ENCODE results near the gene CPPED1. TPM values are rescaled to one million over a fixed set of nuclear protein-coding genes. Genes with fewer than 3 reads are reported as not detected.

Gene CPPED1
- total and polyA plus RNA-seq, 2 donors from 2014 or later, result 29.7 to 41.1 TPM

GRCh38 chr16:12845282-12845681 is 41.6 kb upstream of the CPPED1 start:
- no peak overlapping the region for H3K27ac ChIP-seq (ENCODE audit: low read depth in 2 of 2, low read length in 2 of 2)
- no peaks in the 10 kb centered on the region for H3K9me3 ChIP-seq (ENCODE audit: control insufficient read depth in 2 of 3, insufficient read depth in 1 of 3, low read length in 3 of 3)
- H3K9ac ChIP-seq (ENCODE audit: low read length in 3 of 3), result no peak overlapping the region
- no peaks in the 10 kb centered on the region for H3K27me3 ChIP-seq (ENCODE audit: control insufficient read depth, insufficient read depth, low read length)
- DNase-seq, result no peak
- H3K4me3 ChIP-seq (ENCODE audit: low read length in 3 of 3), result no peak overlapping the region
- no peak for FAIRE-seq
- TF ChIP-seq CTCF (IDR thresholded peaks at IDR 0.05; ENCODE audit: borderline replicate concordance, extremely low read depth, insufficient read depth), result no peak
- H3K4me1 ChIP-seq (ENCODE audit: control insufficient read depth in 2 of 3, insufficient read depth in 2 of 3, low read depth in 1 of 3, low read length in 3 of 3), result no peaks in the 10 kb centered on the region
- intact Hi-C loops (cut with DNase I), result no loop called here
- H3K36me3 ChIP-seq (ENCODE audit: control insufficient read depth in 2 of 3, insufficient read depth in 3 of 3, low read length in 3 of 3), result no peaks in the 10 kb centered on the region

DNA sequence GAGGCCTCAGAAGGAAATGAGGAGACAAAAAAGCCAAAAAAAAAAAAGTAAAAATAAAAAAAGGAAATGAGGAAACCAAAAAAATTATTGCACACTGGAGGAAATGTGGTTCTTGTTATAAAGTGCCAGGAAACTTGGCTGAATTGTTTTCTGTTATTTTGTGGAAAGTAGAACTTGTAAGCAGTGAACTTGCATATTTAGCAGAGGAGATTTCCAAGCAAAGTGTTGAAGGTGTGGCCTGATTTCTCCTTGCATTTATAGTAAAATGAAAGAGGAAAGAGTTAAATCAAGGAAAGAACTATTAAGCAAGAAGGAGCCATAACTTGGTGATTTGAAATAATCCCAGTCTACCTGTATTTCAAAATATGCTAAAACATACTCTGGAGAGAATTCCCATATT is 34.1 kb upstream of the CPPED1 start:
- Histone ChIP-seq H3K36me3 (ENCODE audit: control insufficient read depth in 2 of 3, insufficient read depth in 3 of 3, low read length in 3 of 3) (no peaks in the 10 kb centered on the region), H3K9ac (ENCODE audit: low read length in 3 of 3) (no peak overlapping the region), H3K4me3 (ENCODE audit: low read length in 3 of 3) (no peak overlapping the region), H3K4me1 (ENCODE audit: control insufficient read depth in 2 of 3, insufficient read depth in 2 of 3, low read depth in 1 of 3, low read length in 3 of 3) (no peaks in the 10 kb centered on the region), H3K9me3 (ENCODE audit: control insufficient read depth in 2 of 3, insufficient read depth in 1 of 3, low read length in 3 of 3) (peaks cover 0 to 8% (median 3%) of the 10 kb centered on the region in 3 donors), H3K27me3 (ENCODE audit: control insufficient read depth, insufficient read depth, low read length) (no peaks in the 10 kb centered on the region), H3K27ac (ENCODE audit: low read depth in 2 of 2, low read length in 2 of 2) (no peak overlapping the region)
- FAIRE-seq (no peak), DNase-seq (no peak)
- TF ChIP-seq CTCF (IDR thresholded peaks at IDR 0.05; ENCODE audit: borderline replicate concordance, extremely low read depth, insufficient read depth), result no peak
- intact Hi-C loops (cut with DNase I), result no loop called here

- no peak for FAIRE-seq
- DNase-seq, result no peak
- intact Hi-C loops (cut with DNase I), result no loop called here
- H3K4me3 ChIP-seq (ENCODE audit: low read length in 3 of 3), result no peak overlapping the region
- no peaks in the 10 kb centered on the region for H3K36me3 ChIP-seq (ENCODE audit: control insufficient read depth in 2 of 3, insufficient read depth in 3 of 3, low read length in 3 of 3)
- no peak overlapping the region for H3K27ac ChIP-seq (ENCODE audit: low read depth in 2 of 2, low read length in 2 of 2)
- peaks cover 0 to 8% (median 3%) of the 10 kb centered on the region in 3 donors for H3K9me3 ChIP-seq (ENCODE audit: control insufficient read depth in 2 of 3, insufficient read depth in 1 of 3, low read length in 3 of 3)
- H3K27me3 ChIP-seq (ENCODE audit: control insufficient read depth, insufficient read depth, low read length), result no peaks in the 10 kb centered on the region
- H3K4me1 ChIP-seq (ENCODE audit: control insufficient read depth in 2 of 3, insufficient read depth in 2 of 3, low read depth in 1 of 3, low read length in 3 of 3), result no peaks in the 10 kb centered on the region
- H3K9ac ChIP-seq (ENCODE audit: low read length in 3 of 3), result no peak overlapping the region
- TF ChIP-seq CTCF (IDR thresholded peaks at IDR 0.05; ENCODE audit: borderline replicate concordance, extremely low read depth, insufficient read depth), result no peak
These were observed 33.6 kb upstream of the CPPED1 start for GRCh38 chr16:12837291-12837690.

- no peak overlapping the region for H3K9ac ChIP-seq (ENCODE audit: low read length in 3 of 3)
- no peak for TF ChIP-seq CTCF (IDR thresholded peaks at IDR 0.05; ENCODE audit: borderline replicate concordance, extremely low read depth, insufficient read depth)
- H3K27me3 ChIP-seq (ENCODE audit: control insufficient read depth, insufficient read depth, low read length), result no peaks in the 10 kb centered on the region
- intact Hi-C loops (cut with DNase I), result no loop called here
- DNase-seq, result peak; percentile 9 to 71 (median 34)
- no peak for FAIRE-seq
- H3K9me3 ChIP-seq (ENCODE audit: control insufficient read depth in 2 of 3, insufficient read depth in 1 of 3, low read length in 3 of 3), result peaks cover 0 to 5% (median 3%) of the 10 kb centered on the region in 3 donors
- no peak overlapping the region for H3K27ac ChIP-seq (ENCODE audit: low read depth in 2 of 2, low read length in 2 of 2)
- no peak overlapping the region for H3K4me3 ChIP-seq (ENCODE audit: low read length in 3 of 3)
- H3K4me1 ChIP-seq (ENCODE audit: control insufficient read depth in 2 of 3, insufficient read depth in 2 of 3, low read depth in 1 of 3, low read length in 3 of 3), result no peaks in the 10 kb centered on the region
- no peaks in the 10 kb centered on the region for H3K36me3 ChIP-seq (ENCODE audit: control insufficient read depth in 2 of 3, insufficient read depth in 3 of 3, low read length in 3 of 3)
These were observed 30.2 kb upstream of the CPPED1 start for GRCh38 chr16:12833926-12834325.

All from kidney (tissue), 14 donors.